Brain microvascular endothelial cell (primary cell): Measurements from ENCODE around the gene DNTTIP2.
"Not testable (repeated sequence)": the region's sequence is repeated elsewhere in the genome, so short reads cannot be mapped to it uniquely, and the experiment has no call there.

Experiments
- DNase-seq: peaks from one replicate; pipeline ENCODE4 v3.0.0-alpha.2; 2020
- H3K27ac ChIP-seq: fragments of 250-450 bp; sonication (Bioruptor Pico); 2 replicates; pipeline ENCODE4 v1.5.1; 2020; ENCODE audit warnings: mild to moderate bottlenecking, moderate library complexity
- H3K27me3 ChIP-seq: fragments of 250-450 bp; sonication (Bioruptor Pico); replicated peaks from 2 replicates; pipeline ENCODE4 v1.5.1; 2020; ENCODE audit warnings: mild to moderate bottlenecking
- H3K36me3 ChIP-seq: fragments of 250-450 bp; sonication (Bioruptor Pico); replicated peaks from 2 replicates; pipeline ENCODE4 v1.5.1; 2020; ENCODE audit warnings: mild to moderate bottlenecking
- H3K4me3 ChIP-seq: 2 replicates; pipeline ENCODE4 v1.5.1; 2011; ENCODE audit warnings: low read depth, mild to moderate bottlenecking, control low read depth, low read length, moderate library complexity
- in situ Hi-C: cut with HindIII; loops from 2 replicates; pipeline ENCODE4 v1.10.0; 2017; ENCODE audit warnings: low sequenced_read_pairs, low pct_ligation_motif_present
- TF ChIP-seq, protein P1 (sequence below): IDR thresholded peaks from 2 replicates; pipeline ENCODE4 v1.5.1; 2011; ENCODE audit warnings: low read depth, mild to moderate bottlenecking, moderate library complexity, low read length, control low read depth, inconsistent platforms; ENCODE audit errors: missing control alignments

Gene DNTTIP2

DNA sequence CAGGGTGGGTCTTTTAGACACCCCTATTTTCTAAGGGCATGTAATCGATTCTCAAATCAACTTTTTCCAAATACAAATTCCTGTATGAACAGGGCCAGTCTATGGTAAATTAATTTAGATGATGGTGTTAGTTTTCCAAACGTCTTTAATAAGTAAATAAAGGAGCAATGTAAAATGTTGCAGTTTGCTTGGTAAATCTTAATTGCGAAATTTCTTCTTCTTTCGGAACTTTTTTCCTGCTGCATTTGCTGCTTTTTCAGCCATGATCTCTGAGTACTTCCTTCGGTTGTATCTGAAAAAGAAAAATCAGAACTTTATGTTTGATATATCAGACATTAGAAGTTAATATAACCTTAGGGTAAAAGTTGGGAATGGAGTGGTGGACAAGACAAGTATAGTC is 9.4 kb downstream of the DNTTIP2 start:
- TF ChIP-seq, protein P1, sequence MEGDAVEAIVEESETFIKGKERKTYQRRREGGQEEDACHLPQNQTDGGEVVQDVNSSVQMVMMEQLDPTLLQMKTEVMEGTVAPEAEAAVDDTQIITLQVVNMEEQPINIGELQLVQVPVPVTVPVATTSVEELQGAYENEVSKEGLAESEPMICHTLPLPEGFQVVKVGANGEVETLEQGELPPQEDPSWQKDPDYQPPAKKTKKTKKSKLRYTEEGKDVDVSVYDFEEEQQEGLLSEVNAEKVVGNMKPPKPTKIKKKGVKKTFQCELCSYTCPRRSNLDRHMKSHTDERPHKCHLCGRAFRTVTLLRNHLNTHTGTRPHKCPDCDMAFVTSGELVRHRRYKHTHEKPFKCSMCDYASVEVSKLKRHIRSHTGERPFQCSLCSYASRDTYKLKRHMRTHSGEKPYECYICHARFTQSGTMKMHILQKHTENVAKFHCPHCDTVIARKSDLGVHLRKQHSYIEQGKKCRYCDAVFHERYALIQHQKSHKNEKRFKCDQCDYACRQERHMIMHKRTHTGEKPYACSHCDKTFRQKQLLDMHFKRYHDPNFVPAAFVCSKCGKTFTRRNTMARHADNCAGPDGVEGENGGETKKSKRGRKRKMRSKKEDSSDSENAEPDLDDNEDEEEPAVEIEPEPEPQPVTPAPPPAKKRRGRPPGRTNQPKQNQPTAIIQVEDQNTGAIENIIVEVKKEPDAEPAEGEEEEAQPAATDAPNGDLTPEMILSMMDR, result no peak
- peaks cover 44% of the 10 kb centered on the region for H3K36me3 ChIP-seq

DNA sequence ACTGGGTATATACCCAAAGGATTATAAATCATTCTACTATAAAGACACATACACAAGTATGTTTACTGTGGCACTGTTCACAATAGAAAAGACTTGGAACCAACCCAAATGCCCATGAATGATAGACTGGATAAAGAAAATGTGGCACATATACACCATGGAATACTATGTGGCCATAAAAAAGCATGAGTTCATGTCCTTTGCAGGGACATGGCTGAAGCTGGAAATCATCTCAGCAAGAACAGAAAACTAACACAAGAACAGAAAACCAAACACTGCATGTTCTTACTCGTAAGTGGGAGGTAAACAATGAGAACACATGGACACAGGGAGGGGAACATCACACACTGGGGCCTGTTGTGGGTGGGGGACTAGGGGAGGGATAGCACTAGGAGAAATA is 10.5 kb downstream of the DNTTIP2 start:
- H3K27ac ChIP-seq, H3K4me3 ChIP-seq, in situ Hi-C loops, DNase-seq, H3K27me3 ChIP-seq: not testable (repeated sequence)
- peaks cover 35% of the 10 kb centered on the region for H3K36me3 ChIP-seq

More for the DNA sequence above, 9.4 kb downstream of the DNTTIP2 start:
- H3K4me3 ChIP-seq, result no peak overlapping the region
- no peak for DNase-seq
- H3K27ac ChIP-seq, result no peak overlapping the region
- no peaks in the 10 kb centered on the region for H3K27me3 ChIP-seq
- in situ Hi-C loops, result no loop called here

DNA sequence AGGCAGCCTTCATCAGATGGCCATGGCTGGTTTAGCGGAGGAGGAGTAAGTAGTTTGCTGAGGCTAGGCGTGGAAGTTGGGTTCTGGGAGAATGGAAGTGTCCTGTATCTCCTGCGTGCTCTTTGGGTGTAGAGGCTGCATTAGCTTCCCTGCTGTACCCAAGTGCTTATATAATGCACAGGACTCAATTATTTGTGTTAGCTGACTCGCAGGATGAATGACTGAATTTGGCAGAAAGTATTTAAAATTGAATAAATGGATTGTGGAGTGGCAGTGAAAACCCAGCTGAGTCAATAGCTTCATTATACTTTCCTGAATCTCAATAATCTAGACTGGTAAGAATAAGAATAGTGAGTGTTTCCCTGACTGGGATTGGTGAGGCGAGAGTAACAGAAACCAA is 13.8 kb downstream of the DNTTIP2 start:
- in situ Hi-C loops, result no loop called here
- Histone ChIP-seq H3K4me3 (no peak overlapping the region), H3K27me3 (no peaks in the 10 kb centered on the region), H3K27ac (no peak overlapping the region), H3K36me3 (peaks cover 17% of the 10 kb centered on the region)
- TF ChIP-seq, protein P1, result no peak
- no peak for DNase-seq

DNA sequence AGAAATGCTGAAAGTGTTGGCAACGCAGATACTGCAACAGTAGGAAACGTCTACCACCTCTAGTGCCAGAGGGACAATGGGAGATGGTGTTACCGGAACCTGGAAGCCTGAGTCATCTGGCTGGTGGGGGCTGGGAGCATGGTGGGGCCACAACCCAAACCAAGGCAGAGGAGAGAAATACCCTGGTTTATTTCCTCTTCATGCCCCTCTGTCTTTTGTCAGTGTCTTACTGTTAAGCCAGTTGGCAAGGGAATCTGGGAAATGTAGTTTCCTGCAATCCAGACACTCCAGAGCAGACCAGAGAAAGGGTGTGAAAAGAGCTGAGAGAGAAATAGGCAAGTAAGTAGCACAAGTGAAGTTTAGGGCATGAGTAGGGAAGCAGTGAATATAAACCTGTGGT is 14.8 kb downstream of the DNTTIP2 start:
- Histone ChIP-seq H3K36me3 (peaks cover 7% of the 10 kb centered on the region), H3K27me3 (no peaks in the 10 kb centered on the region), H3K27ac (no peak overlapping the region), H3K4me3 (no peak overlapping the region)
- in situ Hi-C loops, result no loop called here
- DNase-seq, result no peak
- TF ChIP-seq, protein P1, result no peak

DNA sequence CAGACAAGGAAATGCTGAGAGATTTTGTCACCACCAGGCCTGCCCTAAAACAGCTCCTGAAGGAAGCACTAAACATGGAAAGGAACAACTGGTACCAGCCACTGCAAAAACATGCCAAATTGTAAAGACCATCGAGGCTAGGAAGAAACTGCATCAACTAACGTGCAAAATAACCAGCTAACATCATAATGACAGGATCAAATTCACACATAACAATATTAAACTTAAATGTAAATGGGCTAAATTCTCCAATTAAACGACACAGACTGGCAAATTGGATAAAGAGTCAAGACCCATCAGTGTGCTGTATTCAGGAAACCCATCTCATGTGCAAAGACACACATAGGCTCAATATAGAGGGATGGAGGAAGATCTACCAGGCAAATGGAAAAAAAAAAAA is 21.4 kb downstream of the DNTTIP2 start:
- H3K27me3 ChIP-seq, in situ Hi-C loops: not testable (repeated sequence)

DNA sequence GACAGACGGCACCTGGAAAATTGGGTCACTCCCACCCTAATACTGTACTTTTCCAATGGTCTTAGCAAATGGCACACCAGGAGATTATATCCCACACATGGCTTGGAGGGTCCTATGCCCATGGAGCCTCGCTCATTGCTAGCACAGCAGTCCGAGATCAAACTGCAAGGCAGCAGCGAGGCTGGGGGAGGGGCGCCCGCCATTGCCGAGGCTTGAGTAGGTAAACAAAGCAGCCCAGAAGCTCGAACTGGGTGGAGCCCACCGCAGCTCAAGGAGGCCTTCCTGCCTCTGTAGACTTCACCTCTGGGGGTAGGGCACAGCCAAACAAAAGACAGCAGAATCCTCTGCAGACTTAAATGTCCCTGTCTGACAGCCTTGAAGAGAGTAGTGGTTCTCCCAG is 23.0 kb downstream of the DNTTIP2 start:
- H3K4me3 ChIP-seq, DNase-seq, H3K27me3 ChIP-seq, H3K27ac ChIP-seq, H3K36me3 ChIP-seq, in situ Hi-C loops: not testable (repeated sequence)

More for the DNA sequence above, 21.4 kb downstream of the DNTTIP2 start:
- H3K36me3 ChIP-seq, H3K27ac ChIP-seq, DNase-seq, H3K4me3 ChIP-seq: not testable (repeated sequence)

DNA sequence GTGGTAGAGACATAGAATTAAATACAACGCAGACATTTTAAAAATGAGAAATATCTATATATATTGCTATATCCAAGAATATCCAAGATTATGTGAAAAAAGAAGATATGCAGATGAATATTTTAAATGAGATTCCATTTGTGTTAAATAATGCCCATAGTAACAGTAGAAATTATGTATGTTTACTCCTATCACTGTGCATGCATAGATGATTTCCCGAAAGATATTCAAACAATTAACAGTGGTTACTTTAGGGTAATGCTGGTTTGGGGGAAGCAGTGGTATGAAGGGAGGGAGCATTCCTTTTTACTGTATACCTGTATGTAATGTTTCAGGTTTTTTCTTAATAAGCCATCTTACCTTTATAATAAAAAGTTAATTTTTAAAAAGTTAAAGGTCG is 25.1 kb downstream of the DNTTIP2 start:
- H3K27me3 ChIP-seq, result no peaks in the 10 kb centered on the region
- TF ChIP-seq, protein P1, result no peak
- in situ Hi-C loops, result no loop called here
- no peak for DNase-seq
- no peak overlapping the region for H3K4me3 ChIP-seq
- no peaks in the 10 kb centered on the region for H3K36me3 ChIP-seq
- H3K27ac ChIP-seq, result no peak overlapping the region
